SK-N-MC (cell line): ENCODE results near the gene ZNF750.

ENCODE experiments used
- EZH2 ChIP-seq: fragments of 200-600 bp; sonication (generic); IDR thresholded peaks from one replicate; pipeline ENCODE4 v1.6.1; 2017; ENCODE audit warnings: antibody characterized with exemption
- POLR2AphosphoS5 ChIP-seq: IDR thresholded peaks from 2 replicates; pipeline ENCODE4 v1.6.1; 2012; ENCODE audit warnings: mild to moderate bottlenecking, low read depth, low read length, borderline replicate concordance

GRCh38 chr17:82789806-82790205, 50.0 kb downstream of the ZNF750 start:
- no peak for TF ChIP-seq POLR2AphosphoS5
- no peak for TF ChIP-seq EZH2
